ENCODE data around the gene PRDM11. TPM values are rescaled to one million over a fixed set of nuclear protein-coding genes. Genes with fewer than 3 reads are reported as not detected.

PRDM11 gene
- total RNA-seq, 1 donor from 2014 or later = 7.5 TPM

DNA sequence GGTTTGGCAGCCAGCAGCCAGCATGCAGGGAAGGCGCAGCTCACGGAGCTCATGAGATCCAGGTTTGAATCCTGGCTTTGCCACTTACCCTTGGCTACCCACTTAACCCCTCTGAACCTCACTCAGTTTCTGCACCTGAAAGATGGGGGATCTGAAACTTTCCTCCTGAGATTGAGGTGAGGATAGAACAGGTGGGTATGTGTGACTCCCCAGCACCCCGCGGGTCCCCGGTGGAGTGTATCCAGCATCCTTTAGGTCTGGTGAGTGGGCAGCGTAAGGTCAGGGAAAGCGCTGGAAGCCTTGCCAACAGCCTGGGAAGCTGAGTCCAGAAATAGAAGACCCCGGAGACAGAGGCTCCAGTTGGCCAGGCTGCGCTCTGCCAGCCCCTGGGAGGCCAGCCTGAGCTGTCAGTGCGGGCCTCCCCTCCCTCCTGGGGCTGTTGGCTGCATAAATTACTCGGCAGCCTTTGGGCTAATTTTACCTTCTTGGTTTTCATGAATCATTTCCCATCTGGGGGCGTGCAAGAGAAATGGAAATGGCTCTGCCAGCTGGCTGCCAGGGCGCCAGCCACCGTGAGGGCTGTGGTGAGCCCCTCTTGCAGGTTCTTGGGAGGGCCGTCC, 17.6 kb downstream of the PRDM11 start:
- no peak overlapping the region for H3K4me3 Mint-ChIP-seq (ENCODE audit: unreplicated experiment)
- no peak overlapping the region for H3K27ac Mint-ChIP-seq (ENCODE audit: unreplicated experiment)
- TF ChIP-seq, protein P1, sequence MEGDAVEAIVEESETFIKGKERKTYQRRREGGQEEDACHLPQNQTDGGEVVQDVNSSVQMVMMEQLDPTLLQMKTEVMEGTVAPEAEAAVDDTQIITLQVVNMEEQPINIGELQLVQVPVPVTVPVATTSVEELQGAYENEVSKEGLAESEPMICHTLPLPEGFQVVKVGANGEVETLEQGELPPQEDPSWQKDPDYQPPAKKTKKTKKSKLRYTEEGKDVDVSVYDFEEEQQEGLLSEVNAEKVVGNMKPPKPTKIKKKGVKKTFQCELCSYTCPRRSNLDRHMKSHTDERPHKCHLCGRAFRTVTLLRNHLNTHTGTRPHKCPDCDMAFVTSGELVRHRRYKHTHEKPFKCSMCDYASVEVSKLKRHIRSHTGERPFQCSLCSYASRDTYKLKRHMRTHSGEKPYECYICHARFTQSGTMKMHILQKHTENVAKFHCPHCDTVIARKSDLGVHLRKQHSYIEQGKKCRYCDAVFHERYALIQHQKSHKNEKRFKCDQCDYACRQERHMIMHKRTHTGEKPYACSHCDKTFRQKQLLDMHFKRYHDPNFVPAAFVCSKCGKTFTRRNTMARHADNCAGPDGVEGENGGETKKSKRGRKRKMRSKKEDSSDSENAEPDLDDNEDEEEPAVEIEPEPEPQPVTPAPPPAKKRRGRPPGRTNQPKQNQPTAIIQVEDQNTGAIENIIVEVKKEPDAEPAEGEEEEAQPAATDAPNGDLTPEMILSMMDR (IDR thresholded peaks at IDR 0.05; ENCODE audit: partially characterized antibody, unreplicated experiment) = no peak
- peaks cover 8% of the 10 kb centered on the region for H3K4me1 Mint-ChIP-seq (ENCODE audit: low read depth, unreplicated experiment)
- H3K27me3 Mint-ChIP-seq (ENCODE audit: unreplicated experiment) = peaks cover 4% of the 10 kb centered on the region
- H3K36me3 Mint-ChIP-seq (ENCODE audit: unreplicated experiment) = no peaks in the 10 kb centered on the region
- no peak for DNase-seq
- H3K9me3 Mint-ChIP-seq (ENCODE audit: unreplicated experiment) = peaks cover 2% of the 10 kb centered on the region

DNA sequence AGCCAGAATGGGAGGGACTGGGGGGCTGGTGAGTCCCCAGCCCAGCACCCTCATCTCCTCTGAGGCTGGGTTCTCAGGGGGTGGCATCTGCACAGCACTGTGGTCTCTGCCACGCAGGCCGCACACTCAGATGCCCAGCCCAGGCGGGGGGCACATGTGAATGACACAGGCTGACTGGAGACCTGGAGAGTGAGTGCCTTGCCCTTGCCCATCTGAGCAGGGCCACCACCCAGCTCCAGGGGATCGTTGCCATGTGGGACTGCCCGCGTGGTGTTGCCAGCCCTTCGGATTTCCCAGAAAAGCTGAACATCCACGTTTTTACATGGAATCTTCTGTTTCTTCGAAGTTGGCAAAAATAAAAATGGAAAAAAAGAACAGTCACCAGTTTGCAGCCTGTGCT, 18.9 kb downstream of the PRDM11 start:
- Mint-ChIP-seq H3K27ac (ENCODE audit: unreplicated experiment) (no peak overlapping the region), H3K9me3 (ENCODE audit: unreplicated experiment) (peaks cover 1% of the 10 kb centered on the region), H3K4me1 (ENCODE audit: low read depth, unreplicated experiment) (peaks cover 8% of the 10 kb centered on the region), H3K36me3 (ENCODE audit: unreplicated experiment) (no peaks in the 10 kb centered on the region), H3K27me3 (ENCODE audit: unreplicated experiment) (peaks cover 4% of the 10 kb centered on the region), H3K4me3 (ENCODE audit: unreplicated experiment) (no peak overlapping the region)
- TF ChIP-seq, protein P1 (IDR thresholded peaks at IDR 0.05; ENCODE audit: partially characterized antibody, unreplicated experiment) = no peak
- DNase-seq = no peak

DNA sequence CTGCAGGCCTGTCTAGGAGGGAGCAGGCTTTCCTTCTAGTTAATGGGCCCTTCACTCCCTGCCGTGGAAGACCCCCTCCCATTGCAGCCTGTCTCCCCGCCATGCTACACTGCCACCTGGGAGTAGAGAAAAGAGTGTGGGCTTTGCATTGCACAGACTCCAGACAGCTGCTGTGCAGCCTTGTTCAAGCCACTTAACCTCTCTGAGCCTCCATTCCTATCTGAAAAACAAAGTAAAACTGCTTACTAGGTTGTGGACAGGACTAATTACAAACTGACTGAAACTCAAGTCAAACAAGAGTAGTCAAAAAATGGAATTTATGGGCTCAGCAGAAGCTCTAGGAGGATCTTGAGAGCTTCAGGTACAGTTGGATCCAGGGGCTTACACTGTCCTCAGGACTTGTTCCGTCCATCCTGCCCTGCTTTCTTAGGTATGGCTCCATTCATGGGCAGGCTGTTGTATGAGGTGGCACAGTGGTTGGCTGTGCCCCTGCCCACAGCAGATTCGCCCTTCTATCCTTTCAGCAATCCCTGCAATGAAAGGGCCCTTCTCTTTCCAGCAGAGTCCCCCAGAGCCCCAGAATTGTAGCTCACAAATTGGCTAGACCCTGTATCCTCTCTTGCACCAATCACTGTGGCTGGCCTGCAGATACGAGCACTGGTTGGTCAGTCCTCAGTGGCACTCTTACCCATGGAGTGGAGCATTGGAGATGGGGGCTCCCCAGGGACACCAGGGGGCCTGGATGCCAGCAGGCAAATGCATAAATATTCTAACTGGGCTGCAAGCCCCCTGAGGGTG, 19.6 kb downstream of the PRDM11 start:
- Mint-ChIP-seq H3K27ac (ENCODE audit: unreplicated experiment) (no peak overlapping the region), H3K27me3 (ENCODE audit: unreplicated experiment) (peaks cover 4% of the 10 kb centered on the region), H3K4me3 (ENCODE audit: unreplicated experiment) (no peak overlapping the region), H3K4me1 (ENCODE audit: low read depth, unreplicated experiment) (peaks cover 8% of the 10 kb centered on the region), H3K9me3 (ENCODE audit: unreplicated experiment) (peaks cover 2% of the 10 kb centered on the region), H3K36me3 (ENCODE audit: unreplicated experiment) (no peaks in the 10 kb centered on the region)
- TF ChIP-seq, protein P1 (IDR thresholded peaks at IDR 0.05; ENCODE audit: partially characterized antibody, unreplicated experiment) = no peak
- no peak for DNase-seq

DNA sequence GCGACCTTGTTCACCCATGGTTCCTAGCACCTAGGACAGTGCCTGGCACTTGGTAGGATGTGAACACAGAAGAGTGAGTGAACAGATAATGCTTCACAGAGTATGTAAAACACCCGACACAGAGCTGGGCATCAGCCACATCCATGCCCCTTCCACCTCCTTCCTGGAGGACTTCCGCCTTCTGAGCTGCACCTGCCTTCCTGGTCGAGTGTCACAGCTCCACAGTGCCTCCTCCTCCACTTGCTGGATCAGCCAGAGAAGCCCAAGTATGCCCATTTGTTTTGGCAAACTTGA, 20.1 kb downstream of the PRDM11 start:
- TF ChIP-seq, protein P1 (IDR thresholded peaks at IDR 0.05; ENCODE audit: partially characterized antibody, unreplicated experiment) = no peak
- Mint-ChIP-seq H3K4me1 (ENCODE audit: low read depth, unreplicated experiment) (peaks cover 8% of the 10 kb centered on the region), H3K27ac (ENCODE audit: unreplicated experiment) (no peak overlapping the region), H3K36me3 (ENCODE audit: unreplicated experiment) (no peaks in the 10 kb centered on the region), H3K4me3 (ENCODE audit: unreplicated experiment) (no peak overlapping the region), H3K9me3 (ENCODE audit: unreplicated experiment) (peaks cover 2% of the 10 kb centered on the region), H3K27me3 (ENCODE audit: unreplicated experiment) (peaks cover 4% of the 10 kb centered on the region)
- DNase-seq = no peak

DNA sequence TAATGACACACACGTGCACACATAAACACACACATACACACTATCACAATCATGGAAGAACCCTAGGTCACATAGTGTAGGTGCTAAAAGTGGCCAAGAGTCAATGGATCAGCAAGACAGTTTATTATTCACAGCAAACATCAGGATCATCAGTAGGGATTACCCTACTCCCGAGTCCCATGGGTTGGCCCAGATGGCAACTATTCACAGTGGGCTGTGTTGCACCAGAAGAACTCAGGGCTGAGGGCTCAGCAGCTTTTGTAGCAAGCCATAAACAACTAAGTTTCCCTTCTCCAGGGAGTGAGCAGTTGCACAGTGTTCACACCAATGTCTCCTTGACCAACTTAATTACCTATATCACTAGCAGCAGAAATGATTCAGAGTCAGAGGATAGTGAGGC, 20.8 kb downstream of the PRDM11 start:
- TF ChIP-seq, protein P1 (IDR thresholded peaks at IDR 0.05; ENCODE audit: partially characterized antibody, unreplicated experiment) = no peak
- no peak for DNase-seq
- no peak overlapping the region for H3K27ac Mint-ChIP-seq (ENCODE audit: unreplicated experiment)
- peaks cover 4% of the 10 kb centered on the region for H3K27me3 Mint-ChIP-seq (ENCODE audit: unreplicated experiment)
- H3K4me3 Mint-ChIP-seq (ENCODE audit: unreplicated experiment) = no peak overlapping the region
- H3K4me1 Mint-ChIP-seq (ENCODE audit: low read depth, unreplicated experiment) = peaks cover 5% of the 10 kb centered on the region
- H3K36me3 Mint-ChIP-seq (ENCODE audit: unreplicated experiment) = no peaks in the 10 kb centered on the region
- H3K9me3 Mint-ChIP-seq (ENCODE audit: unreplicated experiment) = peaks cover 2% of the 10 kb centered on the region

All from glutamatergic neuron (in vitro differentiated cells).